ENCODE data around the gene PRKCZ. TPM values are rescaled to one million over a fixed set of nuclear protein-coding genes. Genes with fewer than 3 reads are reported as not detected.
"Not testable (repeated sequence)": the region's sequence is repeated elsewhere in the genome, so short reads cannot be mapped to it uniquely, and the experiment has no call there.

The PRKCZ gene
- total RNA-seq, 1 donor from 2014 or later = 2.5 TPM

DNA sequence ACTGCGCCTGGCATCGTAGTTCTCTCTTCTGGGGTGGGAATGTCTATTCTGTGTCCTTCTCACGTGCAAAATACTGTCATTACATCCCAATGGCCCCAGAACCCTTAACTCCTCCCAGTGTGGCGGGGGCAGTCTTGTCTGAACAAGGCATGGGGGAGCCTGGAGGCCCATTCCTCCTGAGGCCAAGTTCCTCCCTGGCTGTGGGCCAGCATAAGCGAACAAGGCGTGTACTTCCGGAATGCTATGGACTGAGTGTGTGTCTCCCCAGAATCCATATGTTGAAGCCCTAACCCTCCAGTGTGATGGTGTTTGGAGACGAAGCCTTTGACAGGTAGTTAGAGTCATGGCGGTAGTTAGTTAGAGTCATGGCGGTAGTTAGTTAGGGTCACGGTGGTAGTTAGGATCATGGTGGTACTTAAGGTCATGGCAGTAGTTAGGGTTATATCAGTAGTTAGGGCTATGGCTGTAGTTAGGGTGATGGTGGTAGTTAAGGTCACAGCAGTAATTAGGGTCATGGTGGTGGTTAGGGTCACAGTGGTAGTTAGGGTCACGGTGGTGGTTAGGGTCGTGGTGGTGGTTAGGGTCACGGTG lies 71.0 kb downstream of the PRKCZ start:
- DNase-seq = no peak
- no peaks in the 10 kb centered on the region for H3K36me3 Mint-ChIP-seq (ENCODE audit: low read depth)
- peaks cover 2% of the 10 kb centered on the region for H3K4me1 Mint-ChIP-seq
- H3K27me3 Mint-ChIP-seq = no peaks in the 10 kb centered on the region
- H3K27ac Mint-ChIP-seq = peak overlapping the region; percentile 10
- intact Hi-C loops (cut with micrococcal nuclease) = no loop called here
- peaks cover 9% of the 10 kb centered on the region for H3K9me3 Mint-ChIP-seq
- H3K4me3 Mint-ChIP-seq = no peak overlapping the region

DNA sequence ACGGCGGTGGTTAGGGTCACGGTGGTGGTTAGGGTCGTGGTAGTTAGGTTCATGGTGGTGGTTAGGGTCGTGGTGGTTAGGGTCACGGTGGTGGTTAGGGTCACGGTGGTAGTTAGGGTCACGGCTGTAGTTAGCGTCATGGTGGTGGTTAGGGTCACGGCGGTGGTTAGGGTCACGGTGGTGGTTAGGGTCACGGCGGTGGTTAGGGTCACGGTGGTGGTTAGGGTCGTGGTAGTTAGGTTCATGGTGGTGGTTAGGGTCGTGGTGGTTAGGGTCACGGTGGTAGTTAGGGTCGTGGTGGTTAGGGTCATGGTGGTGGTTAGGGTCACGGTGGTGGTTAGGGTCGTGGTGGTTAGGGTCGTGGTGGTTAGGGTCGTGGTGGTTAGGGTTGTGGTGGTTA lies 71.6 kb downstream of the PRKCZ start:
- intact Hi-C loops (cut with micrococcal nuclease); H3K4me1 Mint-ChIP-seq; H3K4me3 Mint-ChIP-seq; H3K27me3 Mint-ChIP-seq; H3K36me3 Mint-ChIP-seq (ENCODE audit: low read depth); H3K9me3 Mint-ChIP-seq; H3K27ac Mint-ChIP-seq; DNase-seq: not testable (repeated sequence)

DNA sequence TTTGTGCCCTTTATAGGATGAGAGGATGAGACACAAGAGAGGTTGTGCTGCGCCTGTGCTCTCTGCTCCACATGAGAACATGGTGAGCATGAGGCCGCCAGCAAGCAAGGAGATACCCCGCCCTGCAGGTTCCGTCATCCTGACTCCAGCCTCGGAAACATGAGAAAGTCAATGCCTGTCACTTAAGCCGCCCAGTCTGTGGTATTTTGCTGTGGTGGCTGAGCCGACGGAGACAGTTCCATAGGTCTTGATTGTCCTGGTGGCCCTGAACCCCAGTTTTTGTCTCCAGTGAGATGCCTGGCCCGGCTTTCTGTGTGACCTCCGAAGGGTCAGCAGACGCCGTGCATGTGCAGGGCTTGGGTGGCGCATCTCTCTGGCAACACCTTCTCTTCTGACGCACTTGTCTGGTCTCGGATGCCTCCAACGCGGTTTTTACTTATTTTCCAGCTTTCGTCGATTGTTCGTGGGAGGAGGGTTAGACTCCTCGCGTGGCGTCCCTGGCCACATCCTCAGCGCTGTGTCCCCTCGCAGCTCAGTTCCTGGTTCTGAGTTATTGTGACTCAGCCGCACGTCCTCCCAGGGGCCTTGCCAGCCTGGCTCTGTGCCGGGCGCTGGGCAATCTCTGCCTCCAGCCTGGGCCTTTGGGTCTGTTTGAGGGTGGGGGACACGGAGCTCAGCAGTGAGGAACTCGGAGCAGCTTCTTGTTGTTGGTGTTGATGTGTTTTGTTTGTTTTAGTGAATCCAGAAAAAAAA lies 74.4 kb downstream of the PRKCZ start:
- DNase-seq = no peak
- Mint-ChIP-seq H3K4me3 (no peak overlapping the region), H3K36me3 (ENCODE audit: low read depth) (no peaks in the 10 kb centered on the region), H3K4me1 (peaks cover 6% of the 10 kb centered on the region), H3K27ac (no peak overlapping the region), H3K9me3 (peaks cover 9% of the 10 kb centered on the region), H3K27me3 (no peaks in the 10 kb centered on the region)
- intact Hi-C loops (cut with micrococcal nuclease) = no loop called here

DNA sequence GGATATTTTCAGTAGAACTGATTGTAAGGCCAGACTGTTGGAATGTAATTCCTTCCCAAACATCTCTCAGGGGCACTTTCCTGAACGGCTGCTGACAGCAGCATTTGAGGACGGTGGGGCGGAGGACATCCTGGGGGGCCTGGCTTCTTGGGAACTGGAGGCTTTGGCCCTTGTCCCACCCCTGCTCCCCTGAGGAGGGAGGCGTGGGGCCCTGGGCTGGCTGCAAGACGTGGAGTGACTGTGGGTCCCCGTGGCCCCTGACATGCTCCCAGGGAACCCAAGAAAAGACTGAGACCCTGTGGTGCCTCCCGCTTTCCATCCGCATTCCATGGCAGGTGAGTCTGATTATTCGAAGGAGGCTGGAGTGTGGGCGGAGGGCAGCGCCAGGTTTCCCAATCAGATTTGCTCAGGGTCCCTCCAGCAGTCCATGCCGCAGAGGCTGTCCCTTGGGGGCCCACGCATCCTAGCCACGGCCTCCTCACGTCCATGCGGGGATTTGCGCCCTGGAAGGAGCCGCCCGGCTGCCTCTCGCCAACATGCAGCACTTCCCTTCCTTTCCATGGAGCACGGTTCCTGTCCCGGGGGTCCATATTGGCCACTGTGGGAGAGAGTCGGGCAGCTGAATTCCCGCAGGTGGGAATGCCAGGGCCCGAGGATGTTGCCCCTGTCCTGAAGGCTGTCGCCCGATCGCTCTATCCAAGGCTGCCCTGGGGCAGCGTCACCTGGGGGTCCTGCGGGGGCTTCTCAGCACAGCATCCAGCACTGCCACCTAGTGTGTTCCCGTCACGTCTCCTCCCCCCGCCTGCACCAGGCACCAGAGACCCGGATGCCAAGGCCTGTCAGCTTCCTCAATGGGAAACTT lies 75.4 kb downstream of the PRKCZ start:
- DNase-seq = no peak

DNA sequence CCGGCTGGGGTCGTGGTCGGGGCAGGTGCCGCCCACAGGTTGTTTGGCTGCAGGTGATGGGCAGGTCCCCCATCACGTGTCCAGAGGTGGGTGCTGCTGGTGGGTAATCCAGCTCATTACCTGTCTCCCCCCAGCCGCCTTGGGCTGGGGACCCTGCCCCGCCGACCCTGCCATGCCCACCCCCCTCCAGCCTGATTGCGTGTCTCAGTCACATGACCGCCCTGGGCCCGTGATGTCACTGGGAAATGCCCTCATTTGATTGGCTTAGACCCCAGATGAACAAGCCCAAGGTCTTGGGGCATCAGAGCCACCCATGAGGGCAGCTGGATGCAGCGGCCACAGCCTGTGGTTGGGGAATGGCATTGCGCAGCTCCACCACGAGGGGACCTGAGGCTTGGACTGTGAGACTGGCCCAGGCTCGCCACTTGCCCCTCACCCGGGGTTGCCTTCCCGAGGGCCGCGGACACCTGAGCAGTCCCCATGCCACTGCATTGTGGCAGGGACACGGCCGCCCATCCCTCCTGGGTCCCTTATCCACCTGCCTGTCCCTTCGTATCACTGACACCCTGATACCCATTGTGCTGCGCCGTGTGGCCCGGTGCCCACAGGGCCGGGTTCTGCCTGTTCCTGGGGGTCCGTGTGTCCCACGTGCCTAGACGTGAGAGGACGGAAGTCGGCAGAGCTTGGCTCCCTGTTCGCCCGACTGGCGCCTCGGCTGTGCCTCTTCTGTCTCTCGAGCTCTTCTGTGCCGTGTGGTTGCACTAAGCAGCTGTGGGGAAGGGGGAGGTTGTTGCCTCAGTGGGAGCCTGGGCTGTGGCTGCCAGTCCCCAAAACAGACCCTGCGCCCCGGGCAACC lies 76.3 kb downstream of the PRKCZ start:
- intact Hi-C loops (cut with micrococcal nuclease) = loop anchor here (2.0 kb wide), 1 partner anchor 110 kb away; no protein-coding TSS in a partner anchor
- H3K36me3 Mint-ChIP-seq (ENCODE audit: low read depth) = no peaks in the 10 kb centered on the region
- peaks cover 4% of the 10 kb centered on the region for H3K9me3 Mint-ChIP-seq
- no peaks in the 10 kb centered on the region for H3K27me3 Mint-ChIP-seq
- no peak overlapping the region for H3K27ac Mint-ChIP-seq
- peak overlapping the region; percentile 70 for H3K4me3 Mint-ChIP-seq
- no peak for DNase-seq
- peaks cover 4% of the 10 kb centered on the region for H3K4me1 Mint-ChIP-seq

More for the DNA sequence above, 75.4 kb downstream of the PRKCZ start:
- H3K36me3 Mint-ChIP-seq (ENCODE audit: low read depth) = no peaks in the 10 kb centered on the region
- H3K4me3 Mint-ChIP-seq = no peak overlapping the region
- H3K27me3 Mint-ChIP-seq = no peaks in the 10 kb centered on the region
- peaks cover 6% of the 10 kb centered on the region for H3K4me1 Mint-ChIP-seq
- H3K27ac Mint-ChIP-seq = no peak overlapping the region
- peaks cover 9% of the 10 kb centered on the region for H3K9me3 Mint-ChIP-seq
- intact Hi-C loops (cut with micrococcal nuclease) = loop anchor here (2.0 kb wide), 1 partner anchor 111 kb away; no protein-coding TSS in a partner anchor

DNA sequence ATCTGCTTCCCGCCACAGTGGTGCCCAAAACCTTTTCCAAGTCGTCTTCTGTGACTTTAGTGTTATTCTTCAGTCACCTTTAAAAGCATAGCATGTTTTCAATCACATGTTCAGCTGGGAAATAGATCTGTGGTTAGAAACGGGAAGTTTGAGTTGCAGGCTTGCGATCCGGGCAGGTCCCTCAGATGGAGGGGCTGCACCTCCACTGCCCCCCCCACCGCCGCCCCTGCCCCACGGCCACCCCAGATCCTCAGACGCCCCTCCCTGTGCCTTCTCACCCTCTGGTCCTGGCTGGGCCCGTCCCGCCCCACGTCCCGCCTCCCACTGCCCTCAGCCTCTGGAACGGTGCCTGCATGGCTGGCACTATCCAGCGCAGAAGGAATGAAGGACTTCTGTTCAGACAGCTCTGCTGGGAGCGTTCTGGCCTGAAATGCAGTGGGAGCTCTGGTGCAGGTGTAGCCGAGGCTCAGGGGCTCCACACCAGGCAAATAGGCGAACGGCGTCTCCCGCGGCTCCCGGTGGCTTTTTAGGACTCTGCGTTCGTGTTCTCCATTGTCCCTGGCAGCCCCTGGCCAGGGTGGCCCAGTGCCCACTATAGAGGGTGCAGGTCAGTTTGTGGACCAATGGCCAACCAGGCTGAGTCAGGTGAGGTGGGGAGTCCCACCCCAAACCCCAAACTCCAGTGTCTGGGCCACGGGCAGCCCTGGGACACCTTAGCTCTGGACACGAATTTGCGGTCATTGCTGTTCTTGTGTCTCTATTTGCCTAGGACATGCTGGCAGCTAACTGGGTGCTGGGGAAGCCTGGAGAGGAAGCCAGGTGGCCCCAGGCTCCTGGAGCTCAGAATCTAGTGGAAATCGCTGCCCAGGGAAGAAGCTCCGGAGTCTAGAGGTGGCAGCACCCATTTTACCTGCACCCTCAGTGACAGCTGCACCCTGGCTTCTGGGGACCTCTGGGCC lies 77.3 kb downstream of the PRKCZ start:
- H3K9me3 Mint-ChIP-seq = no peaks in the 10 kb centered on the region
- peaks cover 4% of the 10 kb centered on the region for H3K4me1 Mint-ChIP-seq
- no peaks in the 10 kb centered on the region for H3K27me3 Mint-ChIP-seq
- DNase-seq = no peak
- peak overlapping the region; percentile 70 for H3K4me3 Mint-ChIP-seq
- H3K36me3 Mint-ChIP-seq (ENCODE audit: low read depth) = no peaks in the 10 kb centered on the region
- intact Hi-C loops (cut with micrococcal nuclease) = loop anchor here (2.0 kb wide), 1 partner anchor 109 kb away; no protein-coding TSS in a partner anchor
- H3K27ac Mint-ChIP-seq = no peak overlapping the region

DNA sequence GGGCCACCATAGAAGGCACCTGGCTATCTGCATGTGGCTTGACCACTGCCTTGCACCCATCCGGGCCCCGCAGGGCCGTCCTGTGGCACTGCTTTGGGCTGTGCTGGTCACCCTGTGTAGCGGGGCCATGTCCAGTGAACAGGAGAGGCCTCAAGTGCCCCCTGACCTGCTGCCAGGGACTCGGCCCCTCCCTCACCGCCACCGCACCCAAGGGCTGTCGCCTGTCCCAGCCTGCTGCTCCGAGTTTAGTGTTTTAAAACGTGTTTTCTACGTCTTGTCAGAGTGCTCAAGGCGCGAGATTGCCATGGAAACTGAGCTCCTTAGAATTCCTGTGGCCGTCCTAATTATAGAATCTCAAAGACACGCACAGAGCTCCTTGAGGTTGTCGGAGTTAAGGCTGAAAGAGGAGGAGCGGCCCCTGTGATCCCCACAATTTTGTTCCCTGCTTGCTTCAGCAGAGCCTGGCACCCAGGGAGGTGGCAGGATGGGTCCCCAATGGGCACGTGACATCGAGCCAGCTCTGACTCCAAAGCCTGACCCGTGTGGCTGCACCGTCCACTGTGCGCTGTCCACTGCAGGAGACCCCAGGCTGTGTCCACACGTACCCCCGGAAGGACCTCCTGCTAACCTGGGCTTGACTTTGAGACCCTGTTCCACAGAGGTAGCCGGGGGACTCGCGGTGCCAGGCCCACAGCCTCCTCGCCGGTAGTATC lies 78.1 kb downstream of the PRKCZ start:
- Mint-ChIP-seq H3K36me3 (ENCODE audit: low read depth) (no peaks in the 10 kb centered on the region), H3K9me3 (no peaks in the 10 kb centered on the region), H3K27me3 (no peaks in the 10 kb centered on the region), H3K4me3 (no peak overlapping the region), H3K4me1 (peaks cover 8% of the 10 kb centered on the region), H3K27ac (no peak overlapping the region)
- intact Hi-C loops (cut with micrococcal nuclease) = no loop called here
- no peak for DNase-seq

DNA sequence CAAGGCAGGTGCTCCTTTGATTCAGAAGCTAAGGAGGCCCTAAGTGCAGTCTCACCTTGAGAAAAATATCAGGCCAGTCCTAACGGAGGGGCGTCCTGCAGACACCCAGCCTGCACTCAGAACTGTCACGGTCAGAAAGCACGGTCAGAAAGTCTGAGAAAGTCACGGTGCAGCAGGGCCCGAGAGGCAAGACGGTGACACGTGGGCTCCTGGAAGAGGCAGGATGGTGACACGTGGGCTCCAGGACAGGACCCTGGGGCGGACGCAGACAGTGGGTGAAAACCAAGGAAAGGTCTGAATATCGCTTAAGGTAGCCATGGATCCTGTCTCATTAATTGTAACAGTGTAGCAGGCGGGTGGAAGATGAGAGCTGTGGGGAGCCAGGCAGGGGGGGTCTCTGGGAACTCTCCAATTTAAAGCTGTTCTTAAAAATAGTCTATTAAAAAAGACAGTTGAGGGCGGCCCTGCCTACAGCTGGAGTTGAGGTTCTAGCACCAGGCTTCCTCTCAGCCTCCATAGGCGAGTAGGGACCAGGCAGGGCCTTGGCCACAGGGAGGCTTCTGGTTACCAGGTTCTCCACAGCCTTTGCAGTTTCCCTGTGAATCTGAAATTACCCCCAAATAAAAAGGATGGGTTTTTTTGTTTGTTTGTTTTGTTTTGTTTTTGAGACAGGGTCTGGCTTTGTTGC lies 79.2 kb downstream of the PRKCZ start:
- Mint-ChIP-seq H3K36me3 (ENCODE audit: low read depth) (no peaks in the 10 kb centered on the region), H3K4me1 (peaks cover 8% of the 10 kb centered on the region), H3K4me3 (no peak overlapping the region), H3K27ac (no peak overlapping the region), H3K9me3 (no peaks in the 10 kb centered on the region), H3K27me3 (no peaks in the 10 kb centered on the region)
- intact Hi-C loops (cut with micrococcal nuclease) = no loop called here
- no peak for DNase-seq

DNA sequence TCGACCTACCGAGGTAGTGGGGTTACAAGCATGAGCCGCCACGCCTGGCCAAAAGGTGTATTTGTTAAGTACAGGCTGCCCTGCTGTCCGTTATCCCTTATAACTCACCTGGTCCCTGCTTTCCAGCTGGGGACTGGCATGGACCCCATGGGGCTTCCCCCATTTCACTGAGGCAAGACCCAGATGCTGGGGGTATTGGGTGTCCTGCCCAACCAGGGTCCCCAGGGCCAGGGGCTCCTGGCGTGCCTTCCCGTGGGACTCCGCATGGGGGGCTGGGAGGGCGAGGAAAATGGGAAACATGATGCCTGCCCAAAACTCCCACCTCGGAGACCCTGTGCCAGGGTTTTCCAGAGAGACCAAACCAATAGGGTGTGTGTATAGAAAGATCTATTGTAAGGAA lies 79.9 kb downstream of the PRKCZ start:
- Mint-ChIP-seq H3K36me3 (ENCODE audit: low read depth) (no peaks in the 10 kb centered on the region), H3K4me1 (peaks cover 8% of the 10 kb centered on the region), H3K9me3 (no peaks in the 10 kb centered on the region), H3K27ac (no peak overlapping the region), H3K27me3 (no peaks in the 10 kb centered on the region), H3K4me3 (no peak overlapping the region)
- DNase-seq = no peak
- intact Hi-C loops (cut with micrococcal nuclease) = no loop called here

DNA sequence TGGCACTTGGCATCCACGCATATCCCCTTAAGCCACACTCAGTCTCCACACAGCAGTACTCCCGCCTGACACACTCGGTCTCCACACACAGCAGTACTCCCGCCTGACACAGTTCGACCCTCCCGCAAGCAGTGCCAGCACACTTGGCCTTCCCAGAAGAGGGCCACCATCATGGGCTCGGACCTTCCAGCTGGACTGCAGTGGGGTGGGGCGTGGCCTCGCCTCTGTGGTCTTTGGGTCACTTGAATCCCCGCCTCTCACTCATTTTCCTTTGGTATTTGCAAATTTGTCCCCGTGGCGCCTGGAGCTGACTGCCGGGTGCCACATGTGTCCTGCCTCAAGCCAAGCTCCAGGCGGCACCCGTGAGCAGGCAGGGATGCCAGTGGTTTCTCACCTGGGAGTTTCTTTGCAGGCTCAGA lies 80.7 kb downstream of the PRKCZ start:
- Mint-ChIP-seq H3K9me3 (no peaks in the 10 kb centered on the region), H3K4me3 (no peak overlapping the region), H3K36me3 (ENCODE audit: low read depth) (no peaks in the 10 kb centered on the region), H3K27ac (no peak overlapping the region), H3K4me1 (peaks cover 8% of the 10 kb centered on the region), H3K27me3 (no peaks in the 10 kb centered on the region)
- intact Hi-C loops (cut with micrococcal nuclease) = no loop called here
- no peak for DNase-seq

DNA sequence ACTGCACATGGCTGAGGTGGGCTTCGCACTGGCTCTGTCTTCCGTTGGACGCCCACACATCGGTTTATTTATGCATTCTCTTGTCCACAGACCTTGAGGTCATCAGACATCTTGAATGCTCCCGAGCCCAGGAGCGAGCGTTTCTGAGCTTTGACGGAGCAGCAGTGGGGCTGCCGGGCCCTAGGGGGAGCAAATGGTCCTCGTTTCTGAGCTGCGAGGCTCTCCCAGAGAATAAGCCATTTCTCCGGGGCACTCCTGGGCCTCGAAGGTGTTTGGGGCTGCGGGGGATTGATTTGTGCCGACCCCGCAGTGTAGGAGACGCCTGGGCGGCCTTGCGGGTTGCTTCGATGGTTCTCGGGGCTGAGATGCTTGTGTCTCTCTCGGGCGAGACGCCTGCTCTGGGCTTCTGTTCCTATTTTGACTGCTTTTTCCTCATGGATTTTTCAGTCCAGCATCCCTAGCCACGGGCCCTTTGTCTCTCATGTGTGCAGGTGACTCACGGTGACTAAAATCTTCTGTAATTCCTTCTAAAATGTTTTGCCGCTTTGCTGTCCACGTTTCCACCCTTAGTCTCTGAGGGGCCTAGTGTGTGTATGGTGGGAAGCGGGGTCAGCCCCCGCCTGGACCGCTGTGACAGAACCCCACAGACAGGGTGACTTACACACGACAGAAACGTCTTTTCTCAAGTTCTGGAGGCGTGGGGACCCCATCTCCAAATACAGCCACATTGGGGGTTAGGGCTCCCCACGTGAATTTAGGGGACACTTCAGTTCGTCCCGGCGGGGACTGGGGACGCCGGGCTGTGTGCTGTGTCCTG lies 82.2 kb downstream of the PRKCZ start:
- peak overlapping the region; percentile 83 for H3K4me3 Mint-ChIP-seq
- peak overlapping the region; percentile 81 for H3K27ac Mint-ChIP-seq
- no peaks in the 10 kb centered on the region for H3K27me3 Mint-ChIP-seq
- DNase-seq = peak; percentile 71
- no peaks in the 10 kb centered on the region for H3K36me3 Mint-ChIP-seq (ENCODE audit: low read depth)
- no peaks in the 10 kb centered on the region for H3K9me3 Mint-ChIP-seq
- peaks cover 4% of the 10 kb centered on the region for H3K4me1 Mint-ChIP-seq
- intact Hi-C loops (cut with micrococcal nuclease) = loop anchor here (1.0 kb wide), 1 partner anchor 394 kb away; the partner anchor contains the start of gene PANK4
